GF-D8 (cell line): Measurements from ENCODE around the gene SRC.

Source experiments
- DNase-seq: peaks from one replicate; lab custom pipeline; 2025; lab: John Stamatoyannopoulos, UW

The SRC gene

DNA sequence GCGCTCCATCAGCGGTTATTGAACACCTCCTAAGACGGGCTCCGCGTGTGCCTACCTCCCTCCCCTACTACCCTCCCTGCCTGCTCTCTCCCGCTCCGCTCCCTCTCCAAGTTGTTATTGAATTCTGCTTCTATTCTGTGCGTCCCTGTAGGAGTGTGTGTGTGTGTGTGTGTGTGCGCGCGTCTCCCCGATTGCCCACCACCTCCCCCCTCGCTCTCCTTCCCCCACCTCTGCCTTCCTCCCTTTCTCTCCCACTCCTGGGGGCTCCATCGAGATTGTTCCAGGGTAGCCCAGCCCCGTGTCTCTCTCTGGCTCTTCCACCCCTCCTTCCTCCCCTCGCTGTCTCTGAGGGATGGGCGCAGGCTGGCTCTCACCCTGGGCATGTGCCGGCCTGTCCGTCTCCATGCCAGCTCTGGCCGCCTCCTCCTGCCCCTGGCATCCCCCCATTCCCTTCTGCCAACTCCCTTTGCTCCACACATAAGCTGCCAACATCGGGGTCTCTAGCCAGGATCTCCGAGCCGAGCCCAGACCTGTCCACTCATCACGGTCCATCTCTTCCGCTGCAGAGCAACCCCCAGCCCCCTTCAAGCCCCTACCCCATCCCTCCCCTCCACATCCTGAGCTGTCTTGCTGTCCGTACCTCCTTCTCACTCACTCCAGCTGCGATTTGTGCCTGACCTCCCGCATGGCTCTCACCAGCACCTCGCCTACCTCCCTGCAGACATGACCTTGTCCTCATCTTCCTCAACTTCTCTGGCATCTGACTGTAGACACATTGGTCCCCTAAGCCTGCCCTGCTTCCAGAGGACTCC lies 68.5 kb downstream of the SRC start:
- DNase-seq: no peak

DNA sequence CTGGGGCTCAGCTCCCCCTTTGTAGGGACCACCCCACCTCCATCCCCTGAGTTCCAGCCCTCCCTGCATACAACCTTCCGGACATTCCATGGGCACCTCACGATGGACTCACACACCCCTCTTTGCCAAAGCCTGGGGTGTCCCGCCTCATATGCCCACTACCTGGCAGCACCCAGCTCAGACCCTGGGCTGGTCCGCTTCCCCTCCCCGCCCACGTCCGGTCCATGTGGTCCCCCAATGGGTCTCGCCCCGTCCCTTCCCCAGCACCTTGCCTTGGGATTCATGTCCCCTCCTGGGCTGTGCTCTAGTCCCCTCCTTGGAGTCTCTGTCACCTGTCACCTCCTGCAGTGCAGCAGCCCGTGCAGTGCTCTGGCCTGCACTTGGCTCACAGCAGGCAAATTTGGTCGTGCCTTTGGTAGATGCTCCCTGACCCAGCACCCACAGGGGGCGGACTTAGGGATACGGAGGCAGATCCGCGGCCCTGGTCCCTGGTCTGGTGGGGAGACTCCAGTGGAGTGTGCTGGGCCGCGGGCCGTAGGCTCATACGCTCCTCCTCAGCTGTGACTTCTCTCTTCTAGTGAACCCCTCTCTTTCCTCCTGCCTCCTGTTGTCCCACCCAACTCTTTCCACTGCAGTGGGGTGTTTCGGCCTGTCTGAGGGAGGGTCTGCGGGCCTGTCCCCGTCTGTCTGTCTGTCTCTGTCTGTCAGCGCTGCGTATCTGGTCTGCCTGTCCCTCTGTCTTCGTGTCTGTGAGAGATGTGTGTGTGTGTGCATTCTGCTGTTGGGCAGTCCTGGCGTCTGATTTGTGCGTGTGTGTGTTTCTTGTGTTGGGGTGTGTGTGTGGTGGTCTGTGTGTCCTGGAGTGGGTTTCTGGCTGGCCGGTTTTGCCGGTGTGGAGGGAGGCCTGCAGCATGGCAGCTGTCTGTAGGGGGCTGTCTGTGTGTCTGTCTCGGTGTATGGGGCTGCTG lies 69.5 kb downstream of the SRC start:
- DNase-seq: no peak

DNA sequence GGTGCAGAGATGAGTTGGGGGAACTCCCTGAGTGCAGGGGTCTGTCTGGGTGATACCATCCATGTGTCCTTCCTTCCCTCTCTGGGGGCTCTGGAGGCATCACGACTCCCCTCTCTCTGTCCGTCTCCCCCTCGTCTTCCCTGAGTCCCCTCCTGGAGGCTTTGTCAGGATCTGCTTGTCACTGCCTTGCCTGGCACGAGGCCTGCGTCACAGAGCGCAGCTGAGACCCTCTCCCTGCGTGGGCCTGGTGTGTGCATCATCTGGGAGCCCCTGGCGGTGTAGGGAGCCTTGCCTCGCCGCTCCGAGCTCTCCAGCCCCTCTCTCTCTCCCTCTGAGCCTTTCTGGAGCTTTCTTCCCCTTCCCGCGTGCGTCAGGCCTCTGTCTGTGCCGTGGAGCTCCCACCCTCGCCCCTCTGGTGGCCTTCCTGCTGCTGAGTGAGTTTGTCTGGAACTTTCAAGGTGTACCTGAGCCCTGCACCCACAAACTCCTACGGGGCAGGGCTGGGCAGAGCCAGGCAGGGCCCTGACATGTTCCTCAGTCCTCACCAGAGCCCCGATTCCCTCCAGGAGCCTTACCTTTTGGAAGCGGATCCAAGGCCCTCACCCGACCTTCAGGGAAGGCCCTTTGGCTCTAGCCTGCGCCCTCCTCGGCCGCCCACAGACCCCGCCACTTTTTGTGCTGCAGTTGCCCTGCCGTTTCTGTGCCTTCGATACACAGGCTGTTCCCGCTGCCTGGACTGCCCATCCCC lies 70.3 kb downstream of the SRC start:
- DNase-seq: no peak

DNA sequence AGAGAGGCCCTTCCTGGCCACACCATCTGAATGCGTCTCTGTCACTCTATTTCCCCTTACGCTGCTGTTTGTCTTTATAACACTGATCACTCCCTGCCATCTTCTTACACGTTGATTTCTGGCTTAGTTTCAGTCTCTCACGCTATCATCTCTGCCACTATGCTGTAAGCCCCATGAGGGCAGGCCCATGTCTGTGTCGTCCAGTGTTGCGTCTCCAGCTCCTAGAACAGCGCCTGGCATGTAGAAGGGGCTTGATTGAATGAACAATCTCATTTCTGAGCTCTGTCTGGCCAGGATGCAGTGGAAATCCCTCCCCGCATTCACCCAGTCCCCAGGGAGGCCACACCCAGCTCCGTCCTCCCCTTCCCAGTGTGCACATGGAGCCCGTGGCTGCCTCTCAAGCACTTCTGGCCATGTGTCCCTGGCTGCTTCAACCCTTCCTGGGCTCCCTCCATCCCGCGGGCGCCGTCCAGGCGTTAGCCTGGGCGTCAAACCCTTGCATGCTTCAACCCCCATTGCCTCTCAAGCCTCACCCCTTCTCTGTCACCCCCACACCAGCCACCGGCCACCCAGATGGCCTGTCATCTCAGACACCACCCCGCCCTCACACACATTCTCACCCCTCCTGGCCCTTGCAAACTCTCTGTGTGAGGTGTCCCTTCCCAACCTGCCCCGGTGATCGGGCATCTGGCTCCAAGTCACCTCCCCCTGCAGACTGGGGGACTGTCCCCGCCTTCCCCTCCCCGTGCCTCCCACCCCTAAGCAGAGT lies 71.1 kb downstream of the SRC start:
- no peak for DNase-seq

DNA sequence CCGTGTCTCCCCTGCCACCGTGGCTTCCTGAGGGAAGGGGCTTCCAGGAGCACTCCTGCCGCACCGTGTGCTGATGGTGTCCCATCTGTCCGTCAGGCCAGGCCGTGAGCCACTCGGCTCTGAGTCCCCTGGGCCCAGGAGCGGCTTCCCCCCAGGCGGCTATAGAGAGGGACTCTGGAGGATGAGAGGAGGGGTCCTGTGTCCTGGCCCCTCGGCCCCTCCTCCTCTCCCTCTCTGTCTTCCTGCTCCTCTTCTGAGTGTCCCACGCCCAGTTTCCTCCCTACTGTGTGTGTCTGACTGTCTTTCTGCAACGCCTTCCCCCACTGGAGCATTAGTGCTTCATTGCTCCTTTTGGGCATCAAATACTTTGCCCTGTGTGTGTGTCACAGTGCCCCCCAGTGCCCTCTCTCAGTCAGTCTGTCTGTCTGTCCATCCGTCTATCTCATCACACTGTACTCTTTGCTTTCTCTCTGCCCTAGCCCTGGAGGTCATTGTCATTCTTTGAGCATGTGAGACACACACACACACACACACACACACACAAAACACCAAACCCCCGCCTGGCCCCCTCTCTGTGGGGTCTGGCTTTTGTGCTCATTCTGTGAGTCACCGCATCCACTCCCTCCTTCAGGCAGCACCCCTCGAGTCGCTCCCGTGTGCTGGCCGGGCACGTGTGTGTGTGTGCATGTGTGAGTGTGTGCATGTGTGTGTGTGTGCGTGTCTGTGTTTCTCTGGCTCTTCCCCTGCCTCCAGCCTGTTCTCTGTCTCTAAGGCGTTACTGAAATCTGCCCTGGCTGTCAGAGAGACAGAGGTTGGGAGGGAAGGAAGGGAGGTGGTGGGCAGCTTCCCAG lies 71.9 kb downstream of the SRC start:
- DNase-seq: no peak

DNA sequence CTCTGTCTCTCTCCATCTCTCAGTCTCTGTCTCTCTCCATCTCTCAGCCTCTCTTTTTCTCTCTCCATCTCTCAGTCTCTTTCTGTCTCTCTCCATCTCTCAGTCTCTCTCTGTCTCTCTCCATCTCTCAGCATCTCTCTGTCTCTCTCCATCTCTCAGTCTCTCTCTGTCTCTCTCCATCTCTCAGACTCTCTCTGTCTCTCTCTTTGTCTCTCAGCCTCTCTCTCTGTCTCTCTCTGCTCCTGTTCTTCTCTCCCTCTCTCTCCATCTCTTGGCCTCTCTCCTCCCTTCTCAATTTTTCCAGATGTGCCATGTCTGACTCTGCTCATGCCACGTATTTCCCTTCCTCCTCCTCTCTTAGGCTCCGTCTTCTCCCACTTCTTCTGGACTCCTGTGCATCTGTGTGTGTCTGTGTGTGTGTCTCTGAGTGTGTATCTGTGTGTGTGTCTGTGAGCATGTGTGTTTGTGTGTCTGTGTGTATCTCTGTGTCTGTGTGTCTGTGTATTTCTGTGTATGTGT lies 72.7 kb downstream of the SRC start:
- no peak for DNase-seq

DNA sequence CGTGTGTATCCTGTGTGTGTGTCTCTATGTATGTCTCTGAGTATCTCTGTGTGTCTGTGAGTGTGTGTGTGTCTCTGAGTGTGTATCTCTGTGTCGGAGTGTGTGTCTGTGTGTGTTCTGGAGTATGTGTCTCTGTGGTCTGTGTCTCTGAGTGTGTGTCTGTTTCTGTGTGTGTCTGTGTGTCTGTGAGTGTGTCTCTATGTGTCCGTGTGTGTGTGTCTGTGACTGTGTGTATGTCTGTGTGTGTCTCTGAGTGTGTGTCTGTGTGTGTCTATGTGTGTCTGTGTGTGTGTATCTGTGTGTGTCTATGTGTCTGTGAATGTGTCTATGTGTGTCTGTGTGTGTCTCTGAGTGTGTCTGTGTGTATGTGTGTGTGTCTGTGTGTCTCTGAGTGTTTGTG lies 73.4 kb downstream of the SRC start:
- DNase-seq: no peak

DNA sequence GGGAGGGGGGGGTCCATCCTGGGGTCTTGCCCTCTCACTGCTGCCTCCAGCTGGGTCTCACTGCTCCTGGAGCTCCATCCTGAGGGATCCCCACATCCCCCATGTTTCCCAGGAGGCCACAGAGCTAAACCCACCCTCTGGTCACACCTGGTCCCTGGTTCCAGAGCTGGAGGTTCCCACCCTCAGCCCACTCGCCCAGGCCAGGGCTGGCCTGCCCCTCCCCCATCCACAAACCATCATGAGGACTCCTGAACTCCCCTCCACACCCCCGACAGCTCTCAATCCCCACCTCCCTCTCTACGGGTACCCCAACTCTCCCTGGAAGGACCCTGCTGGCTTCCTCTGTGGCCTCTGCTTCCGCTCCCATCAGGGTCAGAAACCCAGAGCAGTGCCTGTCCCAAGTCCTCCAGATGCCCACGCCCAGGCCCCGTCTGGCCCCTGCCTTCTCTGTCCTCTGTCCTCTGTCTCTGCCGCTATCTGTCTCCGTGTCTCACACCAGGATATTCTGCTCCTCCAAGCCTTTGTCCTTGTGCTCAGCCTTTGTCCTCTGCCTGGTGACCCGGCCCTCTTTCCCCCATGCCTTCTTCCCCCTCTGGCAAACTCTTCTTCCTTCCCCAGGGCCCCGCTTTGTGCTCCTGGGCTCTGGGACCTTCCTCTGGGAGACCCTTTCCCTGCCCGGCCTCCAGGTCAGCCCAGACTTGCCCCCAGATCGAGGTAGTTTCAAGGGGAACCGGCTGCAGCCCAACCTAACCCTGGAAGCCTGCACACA lies 74.0 kb downstream of the SRC start:
- no peak for DNase-seq

DNA sequence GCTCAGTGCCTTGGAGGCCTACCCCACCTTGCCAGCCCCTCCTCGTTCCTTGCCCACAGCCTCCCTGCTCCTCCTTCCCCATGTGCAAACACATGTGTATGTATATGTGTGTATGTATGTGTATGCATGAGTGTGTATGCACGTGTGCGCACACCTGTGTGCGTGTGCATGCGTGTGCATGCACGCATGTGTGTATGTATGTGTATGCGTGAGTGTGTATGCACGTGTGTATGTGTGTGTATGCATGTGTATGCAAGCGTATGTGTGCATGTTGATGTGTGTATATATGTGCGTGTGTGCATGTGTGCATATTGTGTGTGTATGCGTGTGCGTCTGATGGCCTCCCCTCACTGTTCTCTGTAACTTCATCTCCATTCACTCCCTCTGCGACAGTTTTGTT lies 74.7 kb downstream of the SRC start:
- no peak for DNase-seq

DNA sequence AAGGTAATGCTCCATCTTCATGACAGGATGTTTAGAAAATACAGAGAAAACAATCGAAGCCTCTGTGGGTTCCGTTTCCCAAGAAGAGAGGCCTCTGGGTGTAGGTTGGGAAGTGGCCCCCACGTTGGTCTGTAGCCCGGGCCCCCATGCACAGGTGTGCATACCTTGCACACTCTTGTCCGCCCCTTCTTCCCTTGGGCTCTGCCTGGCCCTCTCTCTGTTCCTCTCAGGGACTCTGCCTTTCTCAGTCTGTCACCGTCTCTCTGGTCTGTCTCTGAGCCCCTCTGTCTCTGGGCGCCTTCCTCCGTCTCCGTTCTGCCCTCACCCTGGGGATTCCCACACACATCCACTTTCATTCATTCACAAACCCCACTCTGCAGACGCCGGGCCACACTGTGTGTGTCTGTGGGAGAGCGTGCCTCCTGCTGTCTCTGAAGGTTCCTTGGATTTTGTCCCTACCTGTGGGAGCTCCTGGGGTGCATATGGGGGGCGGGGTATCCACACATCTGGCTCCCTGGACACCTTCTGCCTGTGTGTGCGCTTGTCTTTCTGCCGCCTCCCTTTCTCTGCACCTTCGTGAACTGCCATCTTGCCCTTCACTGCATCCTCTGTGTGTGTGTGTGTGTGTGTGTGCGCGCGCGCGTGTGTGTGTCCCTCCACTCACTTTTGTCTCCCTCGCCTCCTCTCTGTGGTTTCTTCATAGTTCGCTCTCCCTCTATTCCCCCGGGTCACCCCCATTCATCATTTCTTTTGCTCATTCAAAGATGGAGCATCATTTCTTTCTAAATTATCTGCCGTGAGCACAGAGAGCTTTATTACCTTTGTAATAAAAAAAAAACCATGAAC lies 75.3 kb downstream of the SRC start:
- no peak for DNase-seq

DNA sequence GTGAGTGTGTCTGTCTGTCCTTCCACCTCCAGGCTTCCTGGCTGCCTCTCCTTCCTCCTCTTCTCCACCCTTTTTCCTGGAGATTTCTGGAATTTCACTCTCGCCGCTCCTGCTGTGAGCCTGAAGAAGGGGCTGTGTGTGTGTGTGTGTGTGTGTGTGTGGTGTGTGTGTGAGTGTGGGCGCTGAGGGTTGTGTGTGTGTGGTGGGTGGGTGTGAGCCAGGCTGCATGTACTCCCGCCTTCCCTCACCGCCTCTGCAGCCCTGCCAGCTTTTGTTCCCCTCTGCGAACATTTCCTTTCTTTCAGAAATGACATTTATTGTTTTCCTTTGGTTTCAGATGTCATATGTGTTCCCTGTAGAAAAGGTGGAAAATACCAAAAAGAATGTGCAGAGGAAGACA lies 76.0 kb downstream of the SRC start:
- DNase-seq: no peak

DNA sequence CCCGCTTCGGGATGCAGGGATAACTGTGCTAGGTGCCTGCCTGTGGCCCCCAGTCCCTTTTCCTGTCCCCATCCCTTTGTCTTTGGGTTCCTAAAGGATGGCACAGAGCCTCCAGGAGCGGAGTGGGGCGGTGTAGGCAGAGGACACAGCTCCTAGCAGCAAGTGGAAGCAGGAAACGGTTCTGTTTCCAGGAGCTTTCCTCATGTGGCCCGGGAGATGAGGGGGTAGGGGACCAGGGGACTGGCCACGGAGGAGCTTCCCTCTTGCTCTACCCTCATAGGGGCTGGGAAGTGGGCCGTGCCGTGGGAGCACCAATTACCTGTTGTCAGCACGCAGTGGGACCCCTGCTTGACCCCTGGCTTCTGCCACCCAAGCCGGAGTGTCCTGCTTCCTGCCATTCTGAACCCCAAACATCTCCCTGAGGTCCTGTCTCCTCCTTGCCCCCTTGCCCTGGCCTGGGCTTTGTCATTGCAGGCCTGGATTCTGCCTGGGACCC lies 76.9 kb downstream of the SRC start:
- no peak for DNase-seq

DNA sequence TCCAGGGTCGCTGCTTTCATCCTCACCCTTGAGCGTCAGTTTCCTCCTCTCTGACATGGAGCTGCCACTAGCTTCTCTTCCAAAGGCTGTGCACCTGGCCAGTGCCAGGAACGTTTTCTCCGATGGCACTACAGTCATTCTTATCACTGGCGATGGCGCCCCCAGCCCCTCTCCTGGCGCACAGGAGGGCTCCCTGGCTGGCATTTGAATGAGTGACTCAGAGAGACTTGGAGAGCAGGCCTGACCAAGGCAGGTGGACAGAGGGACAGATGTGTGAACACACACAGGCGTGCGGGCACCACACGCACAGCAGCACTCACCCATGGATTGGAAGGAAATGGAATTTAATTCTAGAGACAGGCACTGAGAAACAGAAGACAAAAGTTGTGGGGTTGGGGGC lies 77.6 kb downstream of the SRC start:
- DNase-seq: no peak

DNA sequence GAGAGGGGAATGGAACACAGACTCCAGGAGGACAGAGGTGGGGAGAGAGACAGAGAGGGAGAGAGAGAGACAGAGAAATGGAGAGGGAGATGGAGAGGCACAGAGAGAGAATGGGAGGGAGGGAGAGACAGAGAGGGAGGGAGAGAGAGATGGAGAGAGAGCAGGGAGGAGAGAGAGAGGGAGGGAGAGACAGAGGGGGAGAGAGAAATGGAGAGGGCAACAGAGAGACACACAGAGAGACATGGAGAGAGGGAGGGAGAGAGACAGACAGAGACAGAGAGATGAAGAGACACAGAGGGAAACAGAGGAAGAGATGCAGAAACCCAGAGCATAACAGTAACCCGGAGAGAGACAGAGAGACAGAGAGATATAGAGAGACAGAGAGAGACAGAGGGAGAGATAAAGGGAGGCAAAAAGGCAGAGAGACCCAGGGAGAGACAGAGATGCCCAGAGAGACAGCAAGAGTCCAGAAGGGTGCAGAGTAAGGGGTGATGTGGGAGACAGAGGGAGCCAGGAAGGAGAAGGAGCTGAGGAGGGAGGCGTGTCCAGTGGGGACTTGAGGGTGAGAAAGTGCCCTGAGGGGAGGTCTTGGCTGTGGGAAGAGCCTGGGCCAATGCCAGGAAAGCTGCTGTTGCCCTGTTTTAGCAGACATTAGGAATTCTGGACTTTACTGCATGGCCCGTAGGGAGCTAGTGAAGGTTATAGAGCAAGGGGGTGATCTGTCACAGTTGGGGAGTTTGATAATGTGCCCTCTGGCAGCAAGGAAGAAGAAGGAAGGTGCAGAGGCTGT lies 78.3 kb downstream of the SRC start:
- no peak for DNase-seq

DNA sequence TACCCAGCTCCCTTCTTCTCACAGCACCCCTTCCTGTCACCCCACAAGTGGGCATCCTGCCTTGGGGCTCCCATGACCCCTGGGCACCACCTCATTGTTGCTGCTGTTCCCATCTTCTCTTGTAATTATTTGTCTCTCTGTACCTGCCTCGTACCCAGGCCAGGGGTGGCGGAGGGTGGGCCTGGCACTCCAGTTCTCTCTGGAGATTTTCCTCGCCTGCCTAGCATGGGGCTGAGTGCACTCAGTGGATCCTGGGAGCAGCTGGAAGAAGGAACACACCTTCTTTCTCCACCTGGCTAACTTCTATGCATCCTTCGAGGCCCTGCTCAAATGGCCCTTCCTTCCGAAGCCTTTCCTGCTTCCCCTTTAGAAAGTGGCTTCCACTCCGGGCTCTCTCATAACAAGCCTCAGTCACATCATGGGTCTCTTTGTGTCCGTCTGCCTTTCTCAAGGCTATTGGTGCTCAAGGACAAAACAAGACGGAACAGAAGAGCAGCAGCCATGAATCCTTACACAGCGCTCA lies 79.2 kb downstream of the SRC start:
- DNase-seq: no peak

DNA sequence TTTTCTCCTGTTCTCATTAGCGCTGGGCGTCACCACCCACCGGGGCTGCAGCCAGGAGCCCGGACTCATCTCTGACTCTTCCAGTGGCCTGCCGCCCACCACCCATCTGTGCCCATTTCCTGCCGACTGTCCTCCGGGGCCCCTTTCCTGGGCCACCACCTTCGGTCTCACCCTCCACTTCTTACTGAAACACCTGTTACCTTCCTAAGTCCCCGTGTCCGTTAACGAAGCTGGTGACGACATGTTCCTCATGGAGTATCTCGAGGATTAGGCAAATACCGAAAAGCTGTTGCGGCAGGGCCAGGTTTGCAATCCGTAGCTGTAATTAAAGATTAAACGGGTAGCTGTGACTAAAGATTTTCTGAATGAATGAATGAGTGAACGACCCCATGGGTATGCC lies 80.2 kb downstream of the SRC start:
- DNase-seq: no peak

DNA sequence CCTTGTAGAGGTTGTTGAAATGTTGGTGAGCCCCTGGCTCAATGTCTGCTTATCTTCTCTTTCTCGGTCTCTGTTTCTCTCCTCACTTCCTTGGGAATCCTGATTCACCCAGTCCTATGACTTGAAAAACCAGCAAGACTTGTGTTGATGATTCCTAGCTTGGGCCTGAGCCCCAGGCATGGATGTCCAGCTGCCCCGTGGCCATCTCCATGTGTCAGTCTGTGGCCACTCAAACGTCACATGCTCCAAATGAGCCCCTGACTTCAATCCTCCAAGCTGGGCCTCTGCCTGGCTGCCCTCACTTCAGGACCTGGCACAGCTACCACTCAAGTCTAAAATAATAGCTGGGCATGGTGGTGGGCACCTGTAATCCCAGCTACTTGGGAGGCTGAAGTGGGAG lies 81.0 kb downstream of the SRC start:
- no peak for DNase-seq

DNA sequence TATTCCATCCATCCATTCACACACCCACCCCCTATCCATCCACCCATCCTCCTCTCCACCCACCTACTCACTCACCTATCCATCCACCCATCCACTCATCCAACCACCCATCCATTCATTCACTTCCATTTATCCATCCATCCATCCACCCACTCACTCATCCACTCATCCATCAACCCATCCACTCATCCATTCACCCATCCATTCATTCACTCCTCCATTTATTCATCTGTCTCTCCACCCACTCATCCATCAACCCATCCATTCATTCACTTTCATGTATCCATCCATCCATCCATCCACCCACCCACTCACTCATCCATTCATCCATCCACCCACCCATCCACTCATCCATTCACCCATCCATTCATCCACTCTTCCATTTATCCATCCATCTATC lies 84.1 kb downstream of the SRC start:
- no peak for DNase-seq
